Activated CD8-positive, alpha-beta memory T cell treated with anti-CD3 and anti-CD28 coated beads, Interleukin-2, amount 50 U/mL, for 4 hours (primary cell): ENCODE data around the gene UPK1A.

Experiments used
- DNase-seq: peaks from one replicate; pipeline ENCODE4 v3.0.0-alpha.2; 2020

UPK1A gene

DNA sequence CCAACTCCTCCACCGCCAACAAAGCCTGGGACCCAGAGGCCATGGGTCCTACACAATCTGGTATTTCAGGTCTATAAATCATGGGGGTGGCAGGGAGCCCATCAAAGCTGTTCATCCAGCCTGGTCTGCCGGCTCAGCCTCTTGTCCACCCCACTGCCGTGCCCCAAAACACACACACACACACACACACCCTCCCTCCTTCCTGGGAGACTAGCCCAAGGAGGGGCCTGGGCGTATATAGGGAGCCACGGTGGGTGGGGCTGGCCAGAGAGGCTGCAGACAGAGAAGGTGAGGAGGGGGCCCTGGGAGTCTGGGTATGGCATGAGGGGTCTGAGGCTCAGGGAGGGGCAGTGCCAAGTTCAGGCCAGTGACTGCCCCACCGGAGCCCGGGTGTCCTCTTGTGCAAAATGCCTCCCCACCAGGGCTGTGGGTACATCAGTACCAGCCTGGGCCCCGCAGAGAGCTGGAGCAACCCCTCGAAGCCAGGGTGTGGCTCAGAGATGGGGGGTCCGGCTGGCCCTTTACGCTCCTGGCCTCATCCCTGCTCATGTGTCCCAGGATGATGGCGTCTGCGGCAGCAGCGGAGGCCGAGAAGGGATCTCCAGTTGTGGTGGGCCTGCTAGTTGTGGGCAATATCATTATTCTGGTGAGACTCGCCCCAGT is at the start of gene UPK1A:
Gene UPK1A (plus strand): TSS at position 267 of the 663 bp plus-strand sequence. CDS start 296 bp downstream, at position 563.
- no peak for DNase-seq

DNA sequence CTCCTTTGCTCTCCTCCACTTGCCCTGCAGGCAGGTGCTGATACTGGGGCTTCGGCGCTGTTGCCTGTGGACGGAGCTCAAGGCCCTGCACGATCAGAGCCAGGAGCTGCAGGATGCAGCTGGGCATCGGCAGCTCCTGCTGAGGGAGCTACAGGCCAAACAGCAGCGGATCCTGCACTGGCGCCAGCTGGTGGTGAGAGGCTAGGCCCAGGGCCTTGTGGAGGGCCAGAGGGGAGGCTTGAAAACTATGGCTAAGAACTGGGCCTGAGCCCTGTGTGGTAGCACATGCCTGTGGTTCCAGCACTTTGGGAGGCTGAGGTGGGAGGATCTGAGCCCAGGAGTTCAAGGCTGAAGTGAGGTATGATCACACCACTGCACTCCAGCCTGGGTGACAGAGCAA is 47.5 kb upstream of the UPK1A start:
- no peak for DNase-seq

DNA sequence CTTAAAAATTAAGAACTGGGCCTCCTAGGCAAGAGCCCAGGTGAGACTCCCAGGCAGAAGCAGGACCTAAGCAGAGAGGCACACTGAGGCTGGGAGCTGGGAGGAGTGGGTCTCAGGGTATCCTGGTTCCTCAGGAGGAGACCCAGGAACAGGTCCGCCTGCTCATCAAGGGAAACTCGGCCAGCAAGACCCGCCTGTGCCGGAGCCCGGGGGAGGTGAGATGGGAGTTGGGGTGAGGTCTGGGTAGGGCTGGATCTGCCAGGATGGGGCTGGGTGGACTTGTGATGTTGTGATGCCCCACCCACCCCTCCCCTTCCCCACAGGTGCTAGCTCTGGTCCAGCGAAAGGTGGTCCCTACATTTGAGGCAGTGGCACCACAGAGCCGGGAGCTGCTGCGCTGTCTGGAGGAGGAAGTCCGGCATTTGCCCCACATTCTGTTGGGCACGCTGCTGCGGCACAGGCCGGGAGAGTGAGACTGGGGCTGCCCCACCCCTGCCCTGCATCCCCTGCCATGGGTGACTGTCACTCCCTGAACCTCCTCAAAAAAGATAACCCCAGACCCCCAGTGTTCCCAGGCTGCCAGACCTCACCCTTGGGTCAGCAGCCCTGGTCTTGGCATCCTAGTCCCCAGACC is 46.9 kb upstream of the UPK1A start:
- DNase-seq = no peak

DNA sequence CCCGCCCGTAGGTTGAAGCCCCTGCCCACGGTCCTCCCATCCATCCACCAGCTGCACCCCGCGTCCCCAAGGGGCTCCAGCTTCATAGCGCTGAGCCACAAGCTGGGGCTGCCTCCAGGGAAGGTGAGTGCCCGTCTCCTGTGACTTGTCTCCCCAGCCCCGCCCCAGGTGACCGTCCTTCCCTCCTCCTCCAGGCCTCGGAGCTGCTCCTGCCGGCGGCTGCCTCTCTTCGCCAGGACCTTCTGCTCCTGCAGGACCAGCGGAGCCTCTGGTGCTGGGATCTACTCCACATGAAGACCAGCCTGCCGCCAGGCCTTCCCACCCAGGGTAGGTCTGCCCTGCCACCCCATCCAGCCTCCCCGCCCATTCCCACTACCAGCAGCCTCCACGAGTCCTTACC is 46.3 kb upstream of the UPK1A start:
- DNase-seq = no peak

DNA sequence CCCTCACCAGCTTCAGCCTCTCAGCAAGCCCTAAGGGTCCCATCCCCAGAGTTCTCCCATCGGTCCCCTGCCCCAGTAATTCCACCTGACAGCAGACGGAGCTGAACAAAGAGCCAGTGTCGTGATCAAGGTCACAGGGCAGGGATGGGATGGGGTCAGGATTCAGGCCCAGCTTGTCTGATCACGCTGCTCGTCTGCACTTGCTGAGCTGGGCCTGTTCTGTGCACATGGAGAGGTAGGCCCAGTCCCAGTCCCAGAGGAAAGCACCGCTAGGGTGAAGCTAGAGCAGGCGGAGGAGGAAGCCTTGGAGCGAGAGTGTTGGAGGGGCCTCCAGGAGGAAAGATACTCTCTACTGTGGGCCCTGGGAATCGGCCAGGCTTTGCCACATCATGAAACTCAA is 44.6 kb upstream of the UPK1A start:
- DNase-seq = no peak

DNA sequence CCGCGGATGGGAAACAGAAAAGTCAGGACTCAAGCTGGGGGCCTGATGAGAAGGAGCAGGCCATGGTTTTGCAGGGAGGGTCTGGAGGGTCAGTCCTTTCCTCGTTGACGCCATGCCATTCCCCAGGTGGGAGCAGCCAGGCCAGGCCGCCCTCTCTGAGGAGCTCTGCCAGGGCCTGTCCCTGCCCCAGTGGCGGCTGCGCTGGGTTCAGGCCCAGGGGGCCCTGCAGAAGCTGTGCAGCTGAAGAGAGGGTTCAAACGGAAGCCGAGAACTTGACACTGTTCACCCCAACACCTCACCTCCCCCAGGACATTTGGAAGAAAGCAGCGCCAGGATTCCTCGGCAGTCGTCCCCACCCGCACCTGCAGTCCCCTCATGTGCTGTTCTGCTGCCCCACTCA is 43.6 kb upstream of the UPK1A start:
- no peak for DNase-seq

DNA sequence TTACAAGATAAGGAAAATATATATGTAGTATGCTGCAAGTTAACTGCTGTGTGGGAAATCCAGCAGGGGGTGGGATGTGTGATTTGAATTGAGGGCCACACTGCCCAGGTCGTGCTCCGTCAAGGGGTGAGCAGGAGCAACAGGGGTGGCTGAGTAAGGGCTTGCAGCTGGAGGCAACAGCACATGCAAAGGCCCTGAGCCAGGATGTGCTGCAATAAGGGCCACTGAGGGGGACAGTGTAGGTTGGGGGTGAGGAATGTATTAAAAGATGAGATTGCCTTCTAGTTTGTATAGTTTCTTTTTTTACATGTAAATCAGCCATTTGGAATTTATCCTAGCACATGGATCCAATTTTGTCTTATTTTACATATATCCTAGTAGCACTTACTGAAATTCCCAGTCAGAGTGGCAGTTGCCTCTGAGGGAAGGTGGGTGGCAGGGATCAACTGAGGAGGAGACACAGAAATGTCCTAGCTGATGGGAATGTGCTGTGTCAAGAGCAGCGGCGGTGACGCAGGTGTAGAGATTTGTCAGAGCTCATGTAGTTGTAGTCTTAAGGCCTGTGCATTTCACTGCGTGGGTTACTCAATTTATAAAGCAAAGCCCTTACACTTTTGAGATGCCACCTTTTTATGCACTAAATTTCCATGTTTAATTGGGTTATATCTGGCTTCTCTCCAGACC is 42.8 kb upstream of the UPK1A start:
- DNase-seq = no peak

DNA sequence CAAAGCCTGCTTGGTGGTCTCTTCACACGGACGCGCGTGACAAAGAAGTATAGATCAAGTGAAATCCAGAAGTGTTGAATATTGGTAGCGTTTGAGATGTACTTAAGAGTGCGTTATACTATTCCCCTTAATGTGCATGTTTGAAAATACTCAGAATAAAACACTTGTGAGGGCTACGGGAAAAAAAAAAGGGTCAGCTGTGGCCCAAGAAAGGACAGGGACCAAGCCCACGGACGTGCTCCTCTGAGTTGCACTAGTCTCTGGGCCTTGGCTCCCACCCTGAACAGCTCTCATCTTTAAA is 38.1 kb upstream of the UPK1A start:
- DNase-seq = no peak

DNA sequence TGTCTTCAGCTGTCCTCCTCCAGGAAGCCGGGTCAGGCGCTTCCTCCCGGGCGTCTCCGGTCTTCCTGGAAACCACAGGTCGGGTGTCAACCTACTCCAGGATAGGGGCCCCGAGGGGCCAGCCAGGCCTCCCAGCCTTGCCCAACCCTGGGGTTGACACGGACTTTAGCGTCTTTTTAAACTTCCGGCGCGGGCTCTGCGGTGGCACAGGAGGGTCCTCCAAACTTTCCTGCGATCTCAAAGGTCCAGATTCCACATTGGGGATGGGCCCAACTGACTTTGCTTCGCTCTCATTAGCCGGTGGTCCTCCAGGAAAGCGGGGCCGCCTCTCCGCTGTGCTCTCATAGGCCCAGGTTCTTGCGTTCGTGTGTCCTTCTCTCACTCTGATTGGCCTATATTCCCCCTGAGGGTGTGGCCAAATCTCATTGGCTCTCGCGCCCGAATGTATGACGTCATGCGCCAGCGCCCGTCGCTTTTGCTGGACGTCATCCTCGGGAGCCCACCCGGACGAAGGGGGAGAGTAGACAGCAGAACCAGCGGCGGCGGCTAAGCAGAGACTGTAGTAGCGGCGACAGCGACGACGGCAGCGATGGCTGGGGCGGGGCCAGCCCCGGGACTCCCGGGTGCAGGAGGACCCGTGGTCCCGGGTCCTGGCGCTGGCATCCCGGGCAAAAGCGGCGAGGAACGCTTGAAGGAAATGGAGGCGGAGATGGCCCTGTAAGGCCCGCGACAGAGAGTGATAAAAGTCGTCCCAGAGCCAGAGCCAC is 37.6 kb upstream of the UPK1A start, which contains the start of gene RBM42:
Gene RBM42 (plus strand): TSS at position 472 of the 767 bp plus-strand sequence. CDS start 118 bp downstream, at position 590.
- DNase-seq = peak; percentile 98

DNA sequence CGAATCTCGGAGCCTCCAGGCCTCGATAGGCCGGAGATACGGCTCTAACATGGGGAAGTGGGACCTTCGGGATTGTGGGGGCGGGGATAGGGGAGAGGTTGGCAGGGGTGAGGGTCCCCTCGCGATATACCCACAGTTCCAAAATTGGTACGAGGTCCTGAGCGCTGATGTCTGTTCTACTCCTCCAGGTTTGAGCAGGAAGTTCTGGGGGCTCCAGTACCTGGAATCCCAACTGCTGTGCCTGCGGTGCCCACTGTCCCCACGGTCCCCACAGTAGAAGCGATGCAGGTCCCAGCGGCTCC is 37.0 kb upstream of the UPK1A start:
- DNase-seq = no peak

DNA sequence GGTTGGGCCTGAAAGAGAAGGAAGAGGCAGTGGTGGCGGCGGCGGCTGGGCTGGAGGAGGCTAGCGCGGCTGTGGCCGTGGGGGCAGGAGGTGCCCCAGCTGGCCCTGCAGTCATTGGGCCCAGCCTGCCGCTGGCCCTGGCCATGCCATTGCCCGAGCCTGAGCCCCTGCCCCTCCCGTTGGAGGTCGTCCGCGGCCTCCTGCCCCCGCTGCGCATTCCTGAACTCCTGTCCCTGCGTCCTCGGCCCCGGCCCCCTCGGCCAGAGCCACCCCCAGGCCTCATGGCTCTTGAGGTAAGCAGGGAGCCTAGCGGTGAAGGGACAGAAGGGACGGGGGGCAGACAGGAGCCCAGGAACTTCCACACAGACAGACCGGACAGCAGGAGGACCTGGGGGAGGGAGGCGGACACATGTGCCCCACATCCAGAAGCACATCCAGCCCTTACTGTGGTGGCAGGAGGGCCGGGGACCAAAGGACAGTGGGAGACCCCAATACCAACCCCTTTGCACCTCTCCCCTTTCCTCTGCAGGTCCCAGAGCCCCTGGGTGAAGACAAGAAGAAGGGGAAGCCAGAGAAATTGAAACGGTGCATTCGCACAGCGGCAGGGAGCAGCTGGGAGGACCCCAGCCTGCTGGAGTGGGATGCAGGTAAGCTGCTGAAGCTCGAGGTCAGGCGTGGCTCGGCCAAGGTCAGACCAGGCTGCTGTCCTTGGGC is 32.4 kb upstream of the UPK1A start:
- DNase-seq = no peak

DNA sequence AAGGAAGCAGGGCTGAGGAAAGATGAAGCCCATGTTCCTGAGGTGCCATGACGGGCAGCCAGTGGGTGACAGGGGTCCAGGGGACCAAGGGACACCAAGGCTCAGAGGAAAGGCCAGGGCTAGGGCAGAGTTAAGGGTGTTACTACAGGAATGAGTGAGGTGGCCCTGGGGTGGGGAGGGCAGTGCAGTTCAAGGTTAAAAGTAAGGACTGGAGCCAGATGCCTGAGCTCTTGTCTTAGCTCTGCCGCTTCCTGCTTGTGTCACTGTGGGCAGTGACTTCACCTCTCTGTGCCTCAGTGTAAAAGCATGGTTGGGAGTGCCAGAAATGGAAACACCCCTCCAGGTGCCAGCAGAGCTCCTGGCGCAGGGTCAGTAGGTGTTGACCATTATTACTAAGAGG is 29.7 kb upstream of the UPK1A start:
- no peak for DNase-seq

DNA sequence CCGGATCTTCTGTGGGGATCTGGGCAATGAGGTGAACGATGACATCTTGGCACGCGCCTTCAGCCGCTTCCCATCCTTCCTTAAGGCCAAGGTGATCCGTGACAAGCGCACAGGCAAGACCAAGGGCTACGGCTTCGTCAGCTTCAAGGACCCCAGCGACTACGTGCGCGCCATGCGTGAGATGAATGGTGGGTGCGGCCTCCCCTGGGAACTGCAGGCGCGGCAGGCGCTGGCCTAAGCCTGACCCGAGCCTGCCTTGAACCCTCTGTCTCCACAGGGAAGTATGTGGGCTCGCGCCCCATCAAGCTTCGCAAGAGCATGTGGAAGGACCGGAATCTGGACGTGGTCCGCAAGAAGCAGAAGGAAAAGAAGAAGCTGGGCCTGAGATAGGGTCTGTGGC is 29.2 kb upstream of the UPK1A start:
- DNase-seq = no peak

DNA sequence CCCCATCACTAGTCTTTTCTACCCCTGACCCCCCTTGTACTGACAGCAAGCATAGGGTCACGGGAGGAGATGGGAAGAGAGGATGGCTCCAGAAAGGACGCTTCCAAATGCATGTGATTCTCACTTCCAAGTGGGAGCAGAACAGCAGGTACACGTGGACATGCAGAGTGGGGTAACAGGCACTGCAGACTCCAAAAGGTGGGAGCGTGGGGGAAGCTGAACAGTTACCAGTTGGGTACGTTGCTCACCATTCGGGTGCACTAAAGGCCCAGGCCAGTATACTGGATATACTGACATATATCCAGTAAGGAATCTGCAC is 27.0 kb upstream of the UPK1A start:
- no peak for DNase-seq

DNA sequence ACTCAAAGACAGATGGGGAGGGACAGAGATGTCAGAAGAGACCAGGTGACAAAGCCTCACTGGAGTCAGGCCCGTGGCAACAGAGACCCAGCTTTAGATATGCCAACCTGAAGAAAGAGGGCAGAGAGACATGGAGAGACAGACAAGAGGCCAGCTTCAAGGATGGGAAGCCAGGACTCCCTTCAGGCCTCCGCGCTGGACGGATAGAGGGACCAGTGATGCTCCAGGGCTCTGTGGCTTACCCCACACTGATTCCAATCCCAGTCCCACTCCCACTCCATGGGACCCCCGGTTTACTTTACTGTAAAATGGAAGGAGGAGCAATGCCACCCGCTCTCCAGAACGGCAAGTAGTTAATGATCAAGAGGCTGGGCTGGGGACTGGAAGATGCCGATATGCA is 26.5 kb upstream of the UPK1A start:
- DNase-seq = no peak

DNA sequence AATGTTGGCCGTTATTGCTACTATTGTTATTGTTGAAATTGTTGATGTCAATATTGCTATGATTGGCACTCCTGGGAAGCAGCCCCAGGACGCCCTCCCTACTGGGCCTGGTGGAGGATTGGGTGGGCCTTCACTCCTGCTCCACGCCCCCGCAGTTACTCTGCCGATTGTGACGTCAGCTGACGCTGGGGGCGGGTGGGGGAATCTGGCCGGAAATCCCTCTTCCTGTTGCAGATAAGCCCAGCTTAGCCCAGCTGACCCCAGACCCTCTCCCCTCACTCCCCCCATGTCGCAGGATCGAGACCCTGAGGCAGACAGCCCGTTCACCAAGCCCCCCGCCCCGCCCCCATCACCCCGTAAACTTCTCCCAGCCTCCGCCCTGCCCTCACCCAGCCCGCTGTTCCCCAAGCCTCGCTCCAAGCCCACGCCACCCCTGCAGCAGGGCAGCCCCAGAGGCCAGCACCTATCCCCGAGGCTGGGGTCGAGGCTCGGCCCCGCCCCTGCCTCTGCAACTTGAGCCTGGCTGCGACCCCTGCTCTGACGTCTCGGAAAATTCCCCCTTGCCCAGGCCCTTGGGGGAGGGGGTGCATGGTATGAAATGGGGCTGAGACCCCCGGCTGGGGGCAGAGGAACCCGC is 24.7 kb upstream of the UPK1A start, which contains the start of gene ETV2:
Gene ETV2 (plus strand): TSS at position 231 of the 637 bp plus-strand sequence. CDS start 716 bp downstream, outside the sequence.
- peak; percentile 63 for DNase-seq

DNA sequence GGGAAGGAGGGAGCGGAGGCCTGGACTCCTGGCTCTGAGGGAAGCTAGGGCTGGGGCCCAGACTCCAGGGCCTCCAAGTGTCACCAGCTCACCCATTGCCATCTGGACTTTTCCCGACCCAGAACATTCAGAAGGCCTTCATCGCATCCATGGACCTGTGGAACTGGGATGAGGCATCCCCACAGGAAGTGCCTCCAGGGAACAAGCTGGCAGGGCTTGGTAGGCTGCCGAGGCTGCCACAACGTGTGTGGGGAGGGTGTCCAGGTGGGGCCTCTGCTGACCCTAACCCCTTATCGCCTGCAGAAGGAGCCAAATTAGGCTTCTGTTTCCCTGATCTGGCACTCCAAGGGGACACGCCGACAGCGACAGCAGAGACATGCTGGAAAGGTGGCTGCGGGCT is 24.0 kb upstream of the UPK1A start:
- no peak for DNase-seq

DNA sequence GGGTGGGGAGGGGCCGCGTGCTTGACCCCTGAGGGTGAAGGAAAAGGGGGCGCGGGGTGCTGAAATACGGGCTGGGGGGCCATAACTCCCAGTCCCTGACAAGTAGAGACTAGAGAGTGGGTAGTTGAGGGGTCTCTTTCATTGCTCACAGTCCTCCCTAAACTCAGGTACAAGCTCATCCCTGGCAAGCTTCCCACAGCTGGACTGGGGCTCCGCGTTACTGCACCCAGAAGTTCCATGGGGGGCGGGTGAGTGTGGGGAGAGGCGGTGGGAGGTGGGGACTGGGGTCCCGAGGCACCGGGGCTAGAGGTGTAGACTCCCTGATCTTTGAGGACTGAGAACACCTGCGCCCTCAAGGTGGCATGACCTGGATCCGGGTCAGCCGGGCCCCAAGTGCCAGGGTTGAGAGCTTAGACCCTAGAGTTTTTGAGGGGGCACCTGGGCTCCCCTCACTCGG is 23.5 kb upstream of the UPK1A start:
- DNase-seq = no peak

DNA sequence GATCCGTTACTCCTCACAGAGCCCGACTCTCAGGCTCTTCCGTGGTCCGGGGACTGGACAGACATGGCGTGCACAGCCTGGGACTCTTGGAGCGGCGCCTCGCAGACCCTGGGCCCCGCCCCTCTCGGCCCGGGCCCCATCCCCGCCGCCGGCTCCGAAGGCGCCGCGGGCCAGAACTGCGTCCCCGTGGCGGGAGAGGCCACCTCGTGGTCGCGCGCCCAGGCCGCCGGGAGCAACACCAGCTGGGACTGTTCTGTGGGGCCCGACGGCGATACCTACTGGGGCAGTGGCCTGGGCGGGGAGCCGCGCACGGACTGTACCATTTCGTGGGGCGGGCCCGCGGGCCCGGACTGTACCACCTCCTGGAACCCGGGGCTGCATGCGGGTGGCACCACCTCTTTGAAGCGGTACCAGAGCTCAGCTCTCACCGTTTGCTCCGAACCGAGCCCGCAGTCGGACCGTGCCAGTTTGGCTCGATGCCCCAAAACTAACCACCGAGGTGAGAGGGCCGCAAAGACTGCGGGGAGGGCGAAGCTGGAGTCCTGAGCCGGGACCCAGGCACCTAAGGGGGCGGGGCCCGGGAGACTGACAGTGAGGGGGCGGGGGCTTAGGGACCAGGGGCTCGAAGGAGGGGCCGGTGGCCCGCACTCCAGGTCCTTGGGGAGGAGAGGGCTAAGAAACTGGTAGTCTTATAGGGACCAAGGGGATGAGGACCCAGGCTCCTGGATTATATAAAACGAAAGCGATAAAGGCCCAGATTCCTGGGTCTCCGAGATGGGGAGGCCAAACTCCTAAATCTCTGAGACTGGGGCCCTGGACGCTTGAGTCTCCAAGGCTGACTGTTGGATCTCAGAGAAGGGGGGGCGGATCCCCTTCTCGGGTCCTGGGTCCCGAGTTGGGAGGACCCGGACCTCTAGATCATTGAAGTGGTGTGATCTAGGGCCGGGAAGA is 22.8 kb upstream of the UPK1A start:
- peak; percentile 74 for DNase-seq

DNA sequence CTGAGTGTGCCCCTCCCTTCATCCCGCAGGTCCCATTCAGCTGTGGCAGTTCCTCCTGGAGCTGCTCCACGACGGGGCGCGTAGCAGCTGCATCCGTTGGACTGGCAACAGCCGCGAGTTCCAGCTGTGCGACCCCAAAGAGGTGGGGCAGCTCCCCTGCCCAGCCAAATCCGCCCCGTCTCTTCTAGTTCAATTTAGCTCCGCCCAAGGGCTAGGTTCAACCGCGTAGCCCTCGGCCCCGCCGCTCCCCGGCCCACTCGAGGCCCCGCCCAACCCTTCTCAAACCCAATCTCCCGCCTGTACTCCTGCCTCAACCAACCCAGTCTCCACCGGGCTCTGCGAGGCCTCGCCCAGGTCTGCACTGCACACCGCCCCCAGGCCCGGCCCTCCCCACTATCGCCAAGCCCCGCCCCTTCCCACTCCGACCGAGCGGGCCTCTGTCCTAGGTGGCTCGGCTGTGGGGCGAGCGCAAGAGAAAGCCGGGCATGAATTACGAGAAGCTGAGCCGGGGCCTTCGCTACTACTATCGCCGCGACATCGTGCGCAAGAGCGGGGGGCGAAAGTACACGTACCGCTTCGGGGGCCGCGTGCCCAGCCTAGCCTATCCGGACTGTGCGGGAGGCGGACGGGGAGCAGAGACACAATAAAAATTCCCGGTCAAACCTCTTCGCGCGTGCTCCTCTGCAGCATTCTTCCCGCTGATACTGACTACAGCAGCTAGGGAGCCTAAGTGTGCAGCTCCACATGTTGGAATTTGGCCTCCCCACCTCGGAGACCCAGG is 21.9 kb upstream of the UPK1A start:
- DNase-seq = peak; percentile 90
